Activated T-helper 1 cell treated with anti-CD3 and anti-CD28 coated beads, Interleukin-12 subunit alpha, Interleukin-12 subunit beta, Interleukin-2, Interleukin-4 antibody, amounts not matched to agents 30 ng/mL and 10 ng/mL and 1 ng/mL, durations not matched to agents 14 hours and 24 hours and 36 hours (primary cell): ENCODE results near the gene LRRN2. TPM values are rescaled to one million over a fixed set of nuclear protein-coding genes. Genes with fewer than 3 reads are reported as not detected.

Source experiments
- DNase-seq: peaks from one replicate; pipeline ENCODE4 v3.0.0; 2021; ENCODE audit warnings: low spot score
- H3K27ac Mint-ChIP-seq: one replicate; pipeline ENCODE4 v1.8.0; 2021; ENCODE audit warnings: mild to moderate bottlenecking, mixed read lengths
- H3K27me3 Mint-ChIP-seq: one replicate; pipeline ENCODE4 v1.8.0; 2022; ENCODE audit warnings: mild to moderate bottlenecking, moderate library complexity, mixed read lengths; ENCODE audit not compliant: insufficient read depth
- H3K36me3 Mint-ChIP-seq: one replicate; pipeline ENCODE4 v1.8.0; 2021; ENCODE audit warnings: low read depth, mixed read lengths
- H3K4me1 Mint-ChIP-seq: one replicate; pipeline ENCODE4 v1.8.0; 2021; ENCODE audit warnings: low read depth, mixed read lengths
- H3K4me3 Mint-ChIP-seq: one replicate; pipeline ENCODE4 v1.8.0; 2021; ENCODE audit warnings: mild to moderate bottlenecking, moderate library complexity, mixed read lengths
- H3K9me3 Mint-ChIP-seq: one replicate; pipeline ENCODE4 v1.8.0; 2021; ENCODE audit warnings: mixed read lengths
- intact Hi-C: fragments of 100-400 bp; cut with micrococcal nuclease; formaldehyde crosslinking; loops from one replicate; pipeline ENCODE4 v1.15.1; 2024
- total RNA-seq: library from RNA; stranded (reverse); gene quantifications from 2 replicates; pipeline ENCODE4 v1.2.3, GENCODE V29; 2022

LRRN2 gene
- total RNA-seq, 1 donor from 2014 or later: not detected

DNA sequence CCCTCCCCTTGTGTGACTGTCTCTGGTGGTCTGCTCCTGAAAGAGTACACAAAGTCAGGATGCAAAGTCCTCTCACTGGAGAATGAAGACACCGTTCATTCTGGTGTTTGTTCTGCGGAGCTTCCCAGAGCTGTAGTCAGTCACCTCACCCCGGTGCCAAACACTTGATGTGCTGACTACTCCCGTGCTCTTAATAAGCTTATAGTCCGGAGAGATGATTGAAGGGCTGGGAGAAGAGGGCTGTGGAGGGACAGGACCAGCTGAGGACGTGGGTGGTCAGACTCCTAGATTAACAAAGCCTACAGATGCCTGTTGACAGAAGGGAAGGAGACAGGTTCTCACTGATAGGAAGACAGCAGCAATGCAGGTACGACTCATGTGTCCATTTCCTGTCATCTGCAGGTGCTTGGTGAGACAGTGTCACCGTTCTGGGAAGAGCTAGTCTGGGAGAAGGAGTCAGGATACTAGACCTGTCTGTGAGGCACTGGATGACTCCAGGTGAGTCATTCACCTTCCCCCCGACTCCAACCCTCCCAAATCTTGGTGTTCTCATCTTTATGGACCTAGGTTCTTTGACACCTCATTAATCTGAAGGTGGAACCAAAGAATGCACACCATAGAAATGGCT lies 40.4 kb upstream of the LRRN2 start:
- DNase-seq: no peak
- intact Hi-C loops: no loop called here
- peaks cover 10% of the 10 kb centered on the region for H3K4me1 Mint-ChIP-seq

DNA sequence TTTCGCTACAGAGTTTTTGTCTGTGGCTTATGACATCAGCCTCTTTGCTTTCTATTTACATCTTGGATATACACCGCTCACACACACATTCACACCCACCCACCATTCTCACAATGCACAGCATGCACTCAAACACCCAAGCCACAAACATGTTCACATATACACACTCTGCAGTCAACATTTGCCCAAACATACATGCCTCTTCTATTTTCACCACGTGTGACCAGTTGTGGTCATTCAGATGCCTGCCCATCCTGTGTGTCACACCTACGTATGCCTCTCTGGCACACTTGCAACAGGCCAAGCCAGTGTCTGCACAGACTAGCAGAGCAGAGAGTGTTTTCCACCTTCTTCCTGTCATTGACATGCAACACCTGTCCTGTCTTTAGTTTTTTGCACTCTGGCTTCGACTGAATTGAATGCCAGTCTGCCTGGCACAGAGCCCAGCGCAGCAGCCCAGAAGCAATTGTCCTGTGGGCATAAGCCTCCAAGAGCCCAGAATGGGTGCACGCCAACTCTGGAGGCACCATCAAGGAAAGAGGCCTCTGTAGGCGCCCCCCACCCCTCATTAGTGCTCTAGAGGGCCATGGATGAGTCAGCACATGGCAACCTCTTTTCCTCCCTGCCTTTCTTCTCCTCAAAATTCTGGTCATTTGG lies 37.7 kb upstream of the LRRN2 start:
- DNase-seq: no peak
- Mint-ChIP-seq H3K4me3 (no peak overlapping the region), H3K36me3 (no peaks in the 10 kb centered on the region), H3K4me1 (peaks cover 10% of the 10 kb centered on the region), H3K27ac (peak overlapping the region; percentile 8), H3K27me3 (peaks cover 4% of the 10 kb centered on the region), H3K9me3 (no peaks in the 10 kb centered on the region)
- intact Hi-C loops: no loop called here

More for the DNA sequence above, 40.4 kb upstream of the LRRN2 start:
- Mint-ChIP-seq H3K27ac (peak overlapping the region; percentile 36), H3K9me3 (no peaks in the 10 kb centered on the region), H3K27me3 (peaks cover 11% of the 10 kb centered on the region), H3K4me3 (no peak overlapping the region), H3K36me3 (no peaks in the 10 kb centered on the region)

DNA sequence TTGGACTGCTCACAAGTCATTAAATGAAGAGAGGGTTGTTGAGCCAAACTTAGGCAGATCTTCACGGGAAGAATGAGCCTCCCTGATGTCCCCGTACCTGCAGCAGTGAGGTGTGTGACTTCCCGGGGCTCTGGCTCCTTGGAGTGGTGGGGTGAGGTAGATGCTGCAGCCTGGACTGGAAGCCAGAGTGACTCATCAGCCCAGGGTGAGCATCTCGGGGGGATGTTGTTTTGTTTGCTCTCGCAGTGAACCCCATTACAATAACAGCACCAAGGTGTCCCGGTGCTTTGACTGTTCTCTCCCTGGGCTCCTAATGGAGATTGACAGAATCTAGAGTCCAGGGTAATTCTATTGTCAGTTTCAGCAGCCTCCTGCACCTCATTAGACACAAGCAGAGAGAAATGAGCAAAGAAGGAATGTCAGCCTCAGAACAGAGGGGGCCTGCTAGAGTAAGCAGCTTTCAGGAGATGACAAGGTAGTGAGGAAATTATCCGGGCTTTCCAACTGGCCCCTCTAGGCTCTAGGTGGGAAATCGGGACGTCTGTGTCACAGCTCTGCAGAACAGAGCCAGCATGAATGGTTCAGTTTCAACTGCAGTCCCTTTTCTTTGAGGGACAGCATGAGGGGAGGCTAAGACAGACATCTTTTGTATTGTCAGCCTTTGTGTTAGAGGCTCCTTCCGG lies 36.0 kb upstream of the LRRN2 start:
- peaks cover 8% of the 10 kb centered on the region for H3K4me1 Mint-ChIP-seq
- peaks cover 6% of the 10 kb centered on the region for H3K27me3 Mint-ChIP-seq
- H3K4me3 Mint-ChIP-seq: no peak overlapping the region
- DNase-seq: no peak
- H3K27ac Mint-ChIP-seq: no peak overlapping the region
- intact Hi-C loops: no loop called here
- H3K36me3 Mint-ChIP-seq: no peaks in the 10 kb centered on the region
- H3K9me3 Mint-ChIP-seq: no peaks in the 10 kb centered on the region

DNA sequence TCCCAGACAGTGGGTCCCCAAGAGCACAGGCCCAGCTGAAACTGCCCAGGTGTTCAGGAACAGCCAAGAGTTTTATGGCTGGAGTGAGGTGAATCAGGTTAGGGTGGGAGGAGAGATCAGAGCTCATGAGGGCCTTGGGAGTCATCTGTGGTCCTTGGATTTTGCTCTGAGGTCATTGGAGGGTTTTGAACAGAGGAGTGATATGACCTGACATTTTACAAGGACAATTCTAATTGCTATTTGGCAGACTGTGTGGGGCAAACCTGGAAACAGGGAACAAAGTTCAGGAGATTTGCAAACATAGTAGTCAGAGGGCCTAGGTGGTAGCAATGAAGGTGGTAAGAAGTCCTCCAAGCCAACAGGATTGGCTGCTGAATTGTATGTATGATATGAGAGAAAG lies 31.1 kb upstream of the LRRN2 start:
- Mint-ChIP-seq H3K4me3 (no peak overlapping the region), H3K9me3 (no peaks in the 10 kb centered on the region), H3K36me3 (no peaks in the 10 kb centered on the region), H3K4me1 (no peaks in the 10 kb centered on the region), H3K27me3 (peaks cover 20% of the 10 kb centered on the region), H3K27ac (no peak overlapping the region)
- intact Hi-C loops: no loop called here
- DNase-seq: no peak

DNA sequence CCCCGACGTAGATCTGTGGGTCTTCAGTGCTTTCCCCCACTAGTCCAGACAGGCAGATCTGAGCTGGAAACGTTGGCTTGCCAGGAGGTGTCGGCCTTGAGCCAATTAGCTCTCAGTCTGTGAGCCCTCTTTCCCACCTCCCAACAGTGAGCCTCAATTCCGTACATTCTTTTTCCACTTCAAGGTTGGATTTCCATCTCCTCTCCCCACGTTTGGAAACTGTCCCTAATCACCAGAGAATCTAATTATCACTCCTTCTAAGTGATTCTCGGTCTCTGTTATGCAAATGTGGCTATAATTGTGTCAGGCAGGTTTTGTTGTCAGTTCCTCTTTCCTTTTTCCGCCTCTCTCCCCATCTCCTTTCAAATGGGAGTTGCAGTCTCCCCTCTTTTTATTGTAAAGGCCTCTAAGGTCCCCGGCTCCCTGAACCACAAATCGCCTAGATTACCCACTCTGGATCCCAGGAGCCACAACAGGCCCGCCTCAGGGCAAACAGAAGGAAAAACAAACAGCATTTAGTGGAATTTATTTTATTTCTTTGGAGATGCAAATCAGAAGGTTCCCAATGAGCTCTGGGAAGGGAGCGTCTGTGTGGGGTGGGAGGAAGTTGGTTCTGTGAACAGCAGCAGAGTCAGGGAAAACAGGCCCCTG lies 29.4 kb upstream of the LRRN2 start:
- intact Hi-C loops: no loop called here
- no peak overlapping the region for H3K27ac Mint-ChIP-seq
- no peak for DNase-seq
- H3K36me3 Mint-ChIP-seq: no peaks in the 10 kb centered on the region
- H3K4me1 Mint-ChIP-seq: no peaks in the 10 kb centered on the region
- H3K27me3 Mint-ChIP-seq: peaks cover 30% of the 10 kb centered on the region
- no peaks in the 10 kb centered on the region for H3K9me3 Mint-ChIP-seq
- H3K4me3 Mint-ChIP-seq: no peak overlapping the region

DNA sequence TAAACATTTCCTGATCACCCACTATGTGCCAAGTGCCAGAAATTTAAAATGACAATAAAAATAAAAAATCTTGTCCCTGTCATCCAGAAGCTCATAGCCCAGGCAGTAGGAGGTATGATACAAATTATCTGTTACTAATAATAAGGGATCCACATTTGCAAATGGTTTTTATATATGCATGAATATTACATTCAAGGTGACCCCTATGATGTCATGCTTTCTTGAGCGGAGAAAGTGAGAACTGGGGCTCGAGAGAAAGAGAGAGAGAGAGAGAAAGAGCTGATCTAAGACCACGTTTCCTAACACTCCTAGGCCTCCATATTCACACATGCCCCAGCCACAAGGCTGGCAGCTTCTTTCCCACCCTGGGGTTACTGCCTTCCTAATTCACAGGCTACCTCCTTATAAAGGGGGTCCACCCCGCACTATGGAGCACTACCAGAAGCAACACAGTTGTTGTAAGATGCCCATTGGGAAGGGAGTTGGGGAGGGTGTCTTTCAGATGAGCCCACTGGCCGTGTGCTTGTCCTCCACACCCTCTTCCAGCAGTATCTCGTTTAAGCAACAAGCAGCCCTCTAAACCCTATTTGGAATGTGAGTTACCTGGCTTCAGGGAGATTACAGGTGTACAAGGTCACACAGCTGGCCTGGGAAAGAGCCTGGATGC lies 28.8 kb upstream of the LRRN2 start:
- Mint-ChIP-seq H3K4me3 (no peak overlapping the region), H3K9me3 (no peaks in the 10 kb centered on the region), H3K27me3 (peaks cover 30% of the 10 kb centered on the region), H3K4me1 (no peaks in the 10 kb centered on the region), H3K36me3 (no peaks in the 10 kb centered on the region), H3K27ac (no peak overlapping the region)
- DNase-seq: no peak
- intact Hi-C loops: no loop called here

DNA sequence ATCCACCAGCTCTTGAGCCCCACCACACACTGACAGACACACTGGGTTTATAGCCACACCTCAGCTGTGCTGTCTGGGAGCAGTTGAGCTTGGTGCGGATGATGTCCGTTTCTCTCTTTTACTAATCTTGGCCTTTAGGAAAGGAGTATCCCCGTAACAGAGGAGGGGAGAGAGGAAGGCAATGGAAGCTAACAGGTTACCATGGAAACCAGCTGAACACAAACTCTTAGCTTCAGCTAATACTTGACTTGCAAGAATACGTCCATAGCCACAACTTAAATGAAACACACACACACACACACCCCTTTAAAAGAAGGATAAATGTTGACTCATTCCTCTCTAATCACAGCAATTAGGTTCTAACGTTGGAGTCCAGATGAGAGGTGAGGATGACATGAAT lies 28.0 kb upstream of the LRRN2 start:
- Mint-ChIP-seq H3K4me1 (no peaks in the 10 kb centered on the region), H3K36me3 (no peaks in the 10 kb centered on the region), H3K9me3 (no peaks in the 10 kb centered on the region), H3K4me3 (no peak overlapping the region), H3K27me3 (peaks cover 26% of the 10 kb centered on the region), H3K27ac (no peak overlapping the region)
- intact Hi-C loops: no loop called here
- DNase-seq: no peak

DNA sequence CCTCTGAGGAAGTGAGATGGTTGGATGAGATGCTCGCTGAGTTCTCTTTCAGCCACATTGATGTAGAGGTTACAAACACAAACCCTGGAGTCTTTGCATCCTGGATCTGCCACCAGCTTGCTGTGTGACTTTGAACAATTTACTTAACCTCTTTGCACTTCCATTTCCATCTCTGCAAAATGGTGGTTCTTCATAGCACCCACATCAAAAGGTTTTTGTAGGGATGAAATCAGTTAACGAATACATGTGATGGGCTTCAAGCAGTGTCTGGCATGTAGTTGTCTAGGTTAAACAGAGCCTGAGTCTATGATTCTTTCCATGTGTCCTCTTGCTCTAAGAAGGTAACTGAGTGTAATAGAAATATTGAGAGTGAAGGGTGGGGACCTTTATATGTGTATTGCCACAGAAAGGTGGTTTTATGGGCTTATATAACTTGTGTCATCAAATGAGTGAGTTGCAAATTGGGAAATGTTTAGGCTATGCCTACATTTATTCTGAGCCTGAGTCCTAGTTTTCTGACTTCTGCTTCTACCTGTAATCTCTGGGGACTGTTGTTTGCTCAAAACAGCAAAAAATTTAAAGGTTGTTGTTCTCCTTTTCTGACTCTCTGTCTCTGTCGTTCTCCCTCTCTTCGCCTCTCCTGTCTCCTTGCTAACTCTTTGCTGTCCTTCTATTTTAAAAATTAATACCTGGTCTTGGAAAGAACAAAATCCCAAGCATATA lies 27.3 kb upstream of the LRRN2 start:
- no peak for DNase-seq
- Mint-ChIP-seq H3K9me3 (no peaks in the 10 kb centered on the region), H3K27me3 (peaks cover 25% of the 10 kb centered on the region), H3K4me1 (no peaks in the 10 kb centered on the region), H3K27ac (no peak overlapping the region), H3K36me3 (no peaks in the 10 kb centered on the region), H3K4me3 (no peak overlapping the region)
- intact Hi-C loops: no loop called here

DNA sequence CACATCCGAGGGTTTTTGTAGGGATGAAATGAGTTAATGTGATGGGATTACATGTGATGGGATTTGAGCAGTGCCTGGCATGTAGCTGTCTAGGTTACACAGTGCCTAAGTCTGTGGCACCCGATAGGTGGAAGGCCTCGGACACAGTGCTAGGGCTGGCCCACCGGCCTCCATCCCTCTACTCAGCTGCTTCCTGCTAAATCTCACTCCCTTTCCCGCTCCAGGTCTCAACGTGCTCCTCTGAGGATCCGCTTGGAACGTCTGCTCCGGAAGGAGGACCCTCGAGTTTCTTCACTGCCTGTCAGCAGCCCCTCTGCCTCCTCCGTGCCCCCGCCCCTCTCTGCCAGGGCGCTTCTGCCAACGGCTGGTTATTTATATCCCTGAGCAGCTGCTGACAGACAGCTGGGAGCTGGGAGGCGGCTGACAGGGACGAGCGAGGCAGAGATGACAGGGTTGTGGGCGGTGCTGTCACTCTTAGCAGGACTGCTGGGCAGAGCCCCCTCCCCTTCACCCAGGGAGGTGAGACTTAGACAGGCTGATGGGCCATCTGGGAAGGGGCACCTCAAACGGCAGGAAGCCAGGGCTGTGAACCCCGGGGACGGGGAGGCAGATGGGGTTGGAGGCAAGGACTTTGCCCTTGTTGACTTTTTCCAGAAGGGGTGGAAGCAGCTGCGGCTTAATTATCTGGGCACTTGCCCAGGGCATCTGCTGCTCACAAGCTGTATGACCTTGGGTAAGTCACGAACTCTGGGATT lies 26.6 kb upstream of the LRRN2 start:
- no peak overlapping the region for H3K27ac Mint-ChIP-seq
- H3K4me1 Mint-ChIP-seq: no peaks in the 10 kb centered on the region
- DNase-seq: no peak
- intact Hi-C loops: no loop called here
- H3K9me3 Mint-ChIP-seq: no peaks in the 10 kb centered on the region
- H3K36me3 Mint-ChIP-seq: no peaks in the 10 kb centered on the region
- H3K27me3 Mint-ChIP-seq: peaks cover 24% of the 10 kb centered on the region
- no peak overlapping the region for H3K4me3 Mint-ChIP-seq

DNA sequence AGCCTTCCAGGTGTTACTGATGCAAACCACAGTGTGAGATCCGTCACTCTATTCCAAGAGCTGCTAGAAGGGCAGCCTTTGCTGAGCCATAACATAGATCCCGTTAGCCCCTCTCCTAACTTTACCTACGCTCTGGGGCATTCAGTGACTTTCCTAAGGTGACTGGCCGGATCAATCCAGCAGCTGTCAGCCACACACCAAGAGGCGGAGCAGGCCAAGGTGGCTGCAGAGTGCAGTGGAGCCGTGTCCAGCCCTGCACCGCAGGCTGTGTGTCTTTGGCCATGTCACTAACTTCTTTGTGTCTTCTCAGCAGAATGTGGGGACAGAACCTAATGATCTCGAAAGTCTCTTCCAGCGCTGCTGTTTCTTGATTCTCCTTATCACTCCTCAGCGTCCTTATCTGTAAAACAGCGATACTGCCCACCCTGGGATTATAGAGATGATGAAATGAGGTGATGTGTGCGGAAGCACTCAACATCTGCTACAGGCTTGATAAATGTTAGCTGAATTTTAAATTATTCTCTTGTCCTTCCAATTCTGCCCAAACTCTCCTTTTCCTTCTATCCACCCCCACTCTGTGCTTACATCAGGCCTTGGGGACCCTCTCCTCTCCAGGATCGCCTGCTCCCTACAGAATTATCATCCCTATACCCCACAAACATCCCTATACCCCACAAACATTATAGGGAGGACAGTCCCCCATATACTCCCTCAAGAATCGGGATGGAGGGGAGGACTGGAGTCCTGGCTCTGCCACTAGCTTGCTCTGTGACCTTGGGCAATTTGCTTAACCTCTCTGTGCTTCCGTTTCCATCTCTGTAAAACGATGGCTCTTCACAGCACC lies 25.8 kb upstream of the LRRN2 start:
- Mint-ChIP-seq H3K9me3 (no peaks in the 10 kb centered on the region), H3K4me3 (no peak overlapping the region), H3K27me3 (peaks cover 24% of the 10 kb centered on the region), H3K4me1 (no peaks in the 10 kb centered on the region), H3K27ac (no peak overlapping the region), H3K36me3 (no peaks in the 10 kb centered on the region)
- DNase-seq: no peak
- intact Hi-C loops: no loop called here
